ENCODE results near the gene SLC25A25.

The SLC25A25 gene

DNA sequence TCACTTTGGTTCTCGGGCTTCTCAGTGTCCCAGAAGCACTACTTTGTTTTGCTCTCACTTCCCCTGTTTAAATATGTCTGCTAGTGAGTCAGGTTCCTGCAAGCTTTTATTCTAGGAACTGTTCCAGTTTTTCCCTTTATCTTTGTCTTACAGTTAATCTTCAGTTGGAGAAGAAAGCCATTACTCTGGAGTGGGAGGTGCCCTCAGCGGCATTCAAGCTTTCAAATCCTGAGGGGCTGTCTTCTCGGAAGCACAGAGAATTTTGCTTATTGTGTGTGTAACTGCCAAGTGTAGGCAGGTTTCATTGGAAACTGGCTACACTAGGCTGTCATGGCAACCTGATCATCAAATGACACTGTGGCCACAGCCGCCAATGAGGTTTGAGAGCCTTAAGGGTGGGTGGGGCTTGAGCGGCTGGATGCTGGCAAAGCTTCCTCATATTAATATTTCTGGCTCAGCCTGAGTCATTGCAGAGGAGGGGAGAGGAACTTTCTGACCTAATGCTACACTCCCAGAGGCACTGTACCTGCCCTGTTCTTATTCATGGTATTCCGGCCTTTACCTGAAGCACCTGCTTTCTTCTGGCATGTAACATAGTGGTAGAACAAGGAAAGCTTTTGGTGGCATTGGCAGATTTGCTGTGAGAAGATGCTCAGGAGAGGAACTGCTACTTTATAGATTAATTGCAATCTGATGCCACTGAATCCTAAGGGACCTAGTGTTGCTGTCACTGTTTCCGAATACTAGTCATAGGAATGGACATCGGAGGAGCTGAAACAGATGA, 26.3 kb downstream of the SLC25A25 start:
- no peak overlapping the region for H3K4ac ChIP-seq (ENCODE audit: low read depth, low read length)
- no peak overlapping the region for H2BK15ac ChIP-seq (replicated peaks; ENCODE audit: low read depth)
- peaks cover 17% of the 10 kb centered on the region for H3K79me1 ChIP-seq (ENCODE audit: low read length)
- H3K4me2 ChIP-seq (ENCODE audit: low read length): no peak overlapping the region
- no peak overlapping the region for H3K23ac ChIP-seq (ENCODE audit: low read length)
- peak; percentile 91 for DNase-seq
- H3K4me3 ChIP-seq (ENCODE audit: low read length): no peak overlapping the region
- no peak overlapping the region for H2AK5ac ChIP-seq (ENCODE audit: low read length)
- no peak overlapping the region for H2BK5ac ChIP-seq (ENCODE audit: low read length)
- H3K79me2 ChIP-seq (ENCODE audit: control insufficient read depth, insufficient read depth, low read length): peaks cover 11% of the 10 kb centered on the region
- H3K27ac ChIP-seq (ENCODE audit: low read depth, low read length): no peak overlapping the region
- H3K56ac ChIP-seq (ENCODE audit: low read length): no peak overlapping the region
- no peak overlapping the region for H2BK120ac ChIP-seq (ENCODE audit: low read depth, low read length)
- no peak overlapping the region for H3K18ac ChIP-seq (ENCODE audit: low read length)
- no peaks in the 10 kb centered on the region for H3K27me3 ChIP-seq (ENCODE audit: insufficient read depth, low read length, poor library complexity)
- no CpG with 5 or more reads among the region's 8 CpGs for WGBS (ENCODE audit: extremely low coverage, insufficient coverage, low lambda C conversion rate)
- H3K36me3 ChIP-seq (ENCODE audit: control insufficient read depth, insufficient read depth, low read length): no peaks in the 10 kb centered on the region
- no peak overlapping the region for H4K8ac ChIP-seq (ENCODE audit: low read depth, low read length)
- H3K9ac ChIP-seq (ENCODE audit: low read length): no peak overlapping the region
- no peak overlapping the region for H4K5ac ChIP-seq (ENCODE audit: low read length)
- H3K4me1 ChIP-seq (ENCODE audit: control insufficient read depth, low read depth, low read length): peaks cover 7% of the 10 kb centered on the region

DNA sequence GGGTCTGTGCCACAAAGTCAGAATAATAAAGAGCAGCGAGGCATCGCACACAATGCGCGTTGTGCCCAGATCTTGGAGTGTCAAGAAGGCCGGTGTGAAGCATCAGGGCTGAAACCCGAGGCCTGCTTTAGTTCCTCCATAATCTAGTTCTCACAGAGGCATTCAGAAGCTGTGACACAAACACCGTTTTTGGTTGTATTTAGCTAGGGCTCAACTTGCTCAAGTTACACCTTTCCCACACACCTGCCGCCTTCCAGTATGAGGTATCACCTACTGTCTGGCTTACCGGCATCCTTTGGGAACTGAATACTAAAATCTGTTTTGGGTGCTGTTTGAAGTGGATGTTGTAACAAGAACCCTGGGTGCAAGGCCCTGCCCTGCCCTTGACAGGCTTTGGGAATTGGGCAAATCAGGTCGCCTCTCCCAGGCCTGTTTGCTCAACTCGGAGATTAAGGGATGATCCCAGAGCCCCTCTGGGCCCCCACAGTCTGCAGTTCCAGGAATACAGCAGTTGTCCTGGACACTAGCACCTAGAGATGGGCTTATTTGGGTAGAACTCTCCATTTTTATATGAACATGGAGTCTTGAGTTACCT, 27.0 kb downstream of the SLC25A25 start:
- no peak overlapping the region for H2AK5ac ChIP-seq (ENCODE audit: low read length)
- H3K9ac ChIP-seq (ENCODE audit: low read length): no peak overlapping the region
- DNase-seq: no peak
- H2BK5ac ChIP-seq (ENCODE audit: low read length): no peak overlapping the region
- H3K23ac ChIP-seq (ENCODE audit: low read length): no peak overlapping the region
- no peaks in the 10 kb centered on the region for H3K27me3 ChIP-seq (ENCODE audit: insufficient read depth, low read length, poor library complexity)
- no peak overlapping the region for H3K4me2 ChIP-seq (ENCODE audit: low read length)
- H3K18ac ChIP-seq (ENCODE audit: low read length): no peak overlapping the region
- H3K4ac ChIP-seq (ENCODE audit: low read depth, low read length): no peak overlapping the region
- H2BK15ac ChIP-seq (replicated peaks; ENCODE audit: low read depth): no peak overlapping the region
- no peak overlapping the region for H3K27ac ChIP-seq (ENCODE audit: low read depth, low read length)
- peaks cover 13% of the 10 kb centered on the region for H3K4me1 ChIP-seq (ENCODE audit: control insufficient read depth, low read depth, low read length)
- H3K56ac ChIP-seq (ENCODE audit: low read length): no peak overlapping the region
- no peak overlapping the region for H3K4me3 ChIP-seq (ENCODE audit: low read length)
- no peak overlapping the region for H4K5ac ChIP-seq (ENCODE audit: low read length)
- H2BK120ac ChIP-seq (ENCODE audit: low read depth, low read length): no peak overlapping the region
- peaks cover 23% of the 10 kb centered on the region for H3K79me1 ChIP-seq (ENCODE audit: low read length)
- H3K36me3 ChIP-seq (ENCODE audit: control insufficient read depth, insufficient read depth, low read length): no peaks in the 10 kb centered on the region
- H3K79me2 ChIP-seq (ENCODE audit: control insufficient read depth, insufficient read depth, low read length): peaks cover 18% of the 10 kb centered on the region
- H4K8ac ChIP-seq (ENCODE audit: low read depth, low read length): no peak overlapping the region
- no CpG with 5 or more reads among the region's 11 CpGs for WGBS (ENCODE audit: extremely low coverage, insufficient coverage, low lambda C conversion rate)

DNA sequence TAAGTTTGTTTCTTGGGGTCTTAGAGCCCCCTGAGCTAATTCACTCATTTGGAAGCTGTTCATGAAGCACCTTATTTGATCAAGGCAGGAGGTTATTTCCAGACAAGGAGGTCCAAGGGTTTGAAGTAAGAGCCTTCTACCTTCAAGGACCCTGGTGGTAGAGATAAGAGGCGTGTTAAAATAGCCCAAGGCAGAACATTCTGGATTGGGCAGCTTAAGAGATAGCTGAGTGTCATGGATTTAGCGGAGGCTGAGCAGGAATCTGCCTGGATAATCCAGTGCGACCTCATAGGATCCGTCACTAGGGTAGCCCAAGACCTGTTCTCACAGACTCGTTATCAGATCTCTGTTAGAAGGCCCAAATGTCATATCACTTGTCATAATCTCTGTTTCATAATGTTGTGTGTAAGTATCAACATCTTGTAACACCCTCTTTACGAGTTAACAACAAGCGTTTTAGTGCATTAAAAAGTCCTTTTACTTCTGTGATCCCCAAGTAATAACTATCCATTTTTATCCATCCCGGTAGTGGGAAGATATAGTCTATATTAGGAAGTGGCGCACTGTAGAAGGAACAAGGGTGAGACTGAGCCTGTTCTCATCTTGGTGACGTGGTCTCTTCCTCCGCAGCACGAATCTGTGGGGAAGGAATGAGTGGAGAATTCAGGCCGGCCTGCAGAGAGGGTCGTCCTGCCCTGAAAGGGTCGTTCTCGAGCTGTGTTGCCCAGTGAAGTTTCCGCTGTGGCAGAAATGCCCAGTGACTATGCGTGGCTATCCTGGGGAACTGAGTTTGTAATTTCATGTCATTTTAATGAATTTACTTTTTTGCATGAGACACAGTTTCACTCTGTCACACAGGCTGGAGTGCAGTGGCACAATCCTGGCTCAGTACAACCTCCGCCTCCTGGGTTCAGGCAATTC, 28.8 kb downstream of the SLC25A25 start:
- H3K27ac ChIP-seq (ENCODE audit: low read depth, low read length): no peak overlapping the region
- peaks cover 13% of the 10 kb centered on the region for H3K4me1 ChIP-seq (ENCODE audit: control insufficient read depth, low read depth, low read length)
- H3K56ac ChIP-seq (ENCODE audit: low read length): no peak overlapping the region
- H4K8ac ChIP-seq (ENCODE audit: low read depth, low read length): no peak overlapping the region
- peaks cover 18% of the 10 kb centered on the region for H3K79me2 ChIP-seq (ENCODE audit: control insufficient read depth, insufficient read depth, low read length)
- H3K23ac ChIP-seq (ENCODE audit: low read length): no peak overlapping the region
- WGBS (ENCODE audit: extremely low coverage, insufficient coverage, low lambda C conversion rate): no CpG with 5 or more reads among the region's 19 CpGs
- H3K79me1 ChIP-seq (ENCODE audit: low read length): peaks cover 29% of the 10 kb centered on the region
- no peak overlapping the region for H2BK5ac ChIP-seq (ENCODE audit: low read length)
- peak; percentile 86 for DNase-seq
- no peak overlapping the region for H3K4me3 ChIP-seq (ENCODE audit: low read length)
- no peak overlapping the region for H2BK120ac ChIP-seq (ENCODE audit: low read depth, low read length)
- no peak overlapping the region for H2BK15ac ChIP-seq (replicated peaks; ENCODE audit: low read depth)
- no peak overlapping the region for H4K5ac ChIP-seq (ENCODE audit: low read length)
- no peak overlapping the region for H3K4me2 ChIP-seq (ENCODE audit: low read length)
- H3K4ac ChIP-seq (ENCODE audit: low read depth, low read length): no peak overlapping the region
- H3K27me3 ChIP-seq (ENCODE audit: insufficient read depth, low read length, poor library complexity): no peaks in the 10 kb centered on the region
- no peak overlapping the region for H3K9ac ChIP-seq (ENCODE audit: low read length)
- no peak overlapping the region for H3K18ac ChIP-seq (ENCODE audit: low read length)
- H3K36me3 ChIP-seq (ENCODE audit: control insufficient read depth, insufficient read depth, low read length): peaks cover 3% of the 10 kb centered on the region
- peak overlapping the region; percentile 22 for H2AK5ac ChIP-seq (ENCODE audit: low read length)

DNA sequence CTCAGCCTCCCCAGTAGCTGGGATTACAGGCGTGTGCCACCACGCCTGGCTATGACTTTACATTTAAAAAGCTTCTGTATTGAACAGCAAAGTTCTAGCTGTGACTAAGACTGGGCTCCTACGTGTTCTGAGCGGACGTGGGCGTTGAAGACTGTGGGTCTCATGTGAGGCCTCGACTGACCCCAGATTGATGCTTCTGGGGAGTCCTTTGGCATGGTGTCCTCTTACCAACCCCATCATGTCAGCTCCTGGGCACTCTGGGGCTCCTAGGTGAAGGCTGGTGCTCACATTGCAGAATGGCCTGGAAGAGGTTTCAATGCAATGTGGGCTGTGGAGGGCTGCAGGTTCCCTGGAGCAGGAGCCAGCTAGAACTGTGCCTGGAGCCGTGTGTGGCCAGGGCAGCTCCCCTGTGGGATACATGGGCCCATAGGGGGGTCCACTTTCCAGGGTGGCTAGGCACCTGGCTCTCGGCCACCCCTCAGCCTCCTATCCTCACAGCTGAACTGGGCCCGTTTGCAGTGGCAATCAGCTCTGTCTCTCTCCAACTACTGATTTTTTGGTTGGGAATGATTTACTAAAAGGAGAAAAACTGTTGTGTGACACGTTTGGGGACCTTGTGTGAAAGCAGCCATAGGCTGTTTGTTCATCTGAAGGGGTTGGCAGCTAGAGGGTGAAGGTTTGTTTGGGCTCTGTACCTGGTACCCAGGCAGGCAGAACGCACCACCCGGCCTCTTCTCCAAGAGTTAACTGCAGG, 29.7 kb downstream of the SLC25A25 start:
- H4K8ac ChIP-seq (ENCODE audit: low read depth, low read length): no peak overlapping the region

More for the DNA sequence above, 29.7 kb downstream of the SLC25A25 start:
- no peak overlapping the region for H3K4ac ChIP-seq (ENCODE audit: low read depth, low read length)
- no CpG with 5 or more reads among the region's 13 CpGs for WGBS (ENCODE audit: extremely low coverage, insufficient coverage, low lambda C conversion rate)
- H3K4me3 ChIP-seq (ENCODE audit: low read length): no peak overlapping the region
- H3K27me3 ChIP-seq (ENCODE audit: insufficient read depth, low read length, poor library complexity): no peaks in the 10 kb centered on the region
- H3K23ac ChIP-seq (ENCODE audit: low read length): no peak overlapping the region
- H4K5ac ChIP-seq (ENCODE audit: low read length): no peak overlapping the region
- H2AK5ac ChIP-seq (ENCODE audit: low read length): no peak overlapping the region
- H3K9ac ChIP-seq (ENCODE audit: low read length): peak overlapping the region; percentile 41
- peaks cover 17% of the 10 kb centered on the region for H3K79me2 ChIP-seq (ENCODE audit: control insufficient read depth, insufficient read depth, low read length)
- H3K27ac ChIP-seq (ENCODE audit: low read depth, low read length): peak overlapping the region; percentile 42
- H2BK120ac ChIP-seq (ENCODE audit: low read depth, low read length): no peak overlapping the region
- peaks cover 25% of the 10 kb centered on the region for H3K79me1 ChIP-seq (ENCODE audit: low read length)
- H3K18ac ChIP-seq (ENCODE audit: low read length): no peak overlapping the region
- no peak for DNase-seq
- H2BK5ac ChIP-seq (ENCODE audit: low read length): no peak overlapping the region
- no peak overlapping the region for H3K4me2 ChIP-seq (ENCODE audit: low read length)
- no peak overlapping the region for H2BK15ac ChIP-seq (replicated peaks; ENCODE audit: low read depth)
- H3K4me1 ChIP-seq (ENCODE audit: control insufficient read depth, low read depth, low read length): peaks cover 13% of the 10 kb centered on the region
- H3K36me3 ChIP-seq (ENCODE audit: control insufficient read depth, insufficient read depth, low read length): peaks cover 3% of the 10 kb centered on the region
- H3K56ac ChIP-seq (ENCODE audit: low read length): peak overlapping the region; percentile 49
